T-cell (primary cell): ENCODE measurements around the gene S100A2. TPM values are rescaled to one million over a fixed set of nuclear protein-coding genes. Genes with fewer than 3 reads are reported as not detected.
A peak's percentile ranks its signal among the peaks of the same experiment; 100 is the strongest.
"Not testable (repeated sequence)": the region's sequence is repeated elsewhere in the genome, so short reads cannot be mapped to it uniquely, and the experiment has no call there.

Experiments
- ATAC-seq, 4 experiments: fragments of 200-7000 bp in 3 of 4; fragments of 150-1000 bp in 1 of 4; cut with Tn5 transposase; replicated peaks in 1 of 4; 1 replicate in 3 of 4; 2 replicates in 1 of 4; pipeline ENCODE4 v1.10.0; 2021; ENCODE audit warnings: moderate library complexity in 3 of 4, mild to moderate bottlenecking in 2 of 4, moderate number of reproducible peaks in 1 of 4
- CTCF ChIA-PET, 2 donors: fragments of 300-600 bp; sonication (Branson Sonifier 250); formaldehyde crosslinking; loops; one replicate each; lab custom pipeline; 2022; ENCODE audit warnings: antibody characterized with exemption in 2 of 2; lab: Charles Lee
- POLR2A ChIA-PET, 2 donors: fragments of 300-600 bp; sonication (Branson Sonifier 250); formaldehyde crosslinking; loops; one replicate each; lab custom pipeline; 2022; ENCODE audit warnings: antibody characterized with exemption in 2 of 2; lab: Charles Lee
- DNase-seq, 35 experiments: peaks; one replicate each; pipeline versions ENCODE4 v3.0.0 to v3.0.0-alpha.2; 2013 to 2023
- H3K27ac ChIP-seq: one replicate; pipeline ENCODE4 v1.5.1; 2013; ENCODE audit warnings: low read length
- H3K27me3 ChIP-seq, 2 experiments: replicated peaks in 1 of 2; 1 replicate in 1 of 2; 2 replicates in 1 of 2; pipeline versions ENCODE4 v1.6.1 to v1.7.0; 2013; ENCODE audit warnings: low read length in 1 of 2, mixed read lengths in 1 of 2; ENCODE audit not compliant: control insufficient read depth in 2 of 2, insufficient read depth in 2 of 2; ENCODE audit errors: extremely low read depth in 1 of 2
- H3K36me3 ChIP-seq, 2 donors: 1 replicate in 1 of 2; 2 replicates in 1 of 2; pipeline versions ENCODE4 v1.6.1 to v1.7.0; 2013; ENCODE audit warnings: low read length in 1 of 2; ENCODE audit not compliant: control insufficient read depth in 2 of 2, insufficient read depth in 1 of 2; ENCODE audit errors: extremely low read depth in 1 of 2
- H3K4me1 ChIP-seq, 2 experiments: 1 replicate in 1 of 2; 2 replicates in 1 of 2; pipeline versions ENCODE4 v1.6.1 to v1.7.0; 2013; ENCODE audit warnings: low read length in 2 of 2, mixed read lengths in 1 of 2; ENCODE audit not compliant: insufficient read depth in 2 of 2, control insufficient read depth in 1 of 2; ENCODE audit errors: extremely low read depth in 1 of 2
- H3K4me3 ChIP-seq, 2 donors: 1 replicate in 1 of 2; 2 replicates in 1 of 2; pipeline versions ENCODE4 v1.5.1 to v1.7.0; 2013; ENCODE audit warnings: mild to moderate bottlenecking in 2 of 2, low read length in 1 of 2, moderate library complexity in 1 of 2; ENCODE audit not compliant: control insufficient read depth in 1 of 2; ENCODE audit errors: extremely low read depth in 1 of 2
- H3K9me3 ChIP-seq: 2 replicates; pipeline ENCODE4 v1.7.0; 2013
- H3K27ac Mint-ChIP-seq, 2 donors: one replicate each; pipeline ENCODE4 v1.8.0; 2020 to 2021; ENCODE audit warnings: mild to moderate bottlenecking in 2 of 2, mixed read lengths in 2 of 2
- H3K27me3 Mint-ChIP-seq, 2 donors: one replicate each; pipeline ENCODE4 v1.8.0; 2021 to 2022; ENCODE audit warnings: mixed read lengths in 2 of 2
- H3K36me3 Mint-ChIP-seq: one replicate; pipeline ENCODE4 v1.8.0; 2021; ENCODE audit warnings: mixed read lengths
- H3K4me1 Mint-ChIP-seq, 3 donors: one replicate each; pipeline ENCODE4 v1.8.0; 2020 to 2022; ENCODE audit warnings: mixed read lengths in 3 of 3, mild to moderate bottlenecking in 1 of 3
- H3K4me3 Mint-ChIP-seq, 3 donors: one replicate each; pipeline ENCODE4 v1.8.0; 2020 to 2022; ENCODE audit warnings: mild to moderate bottlenecking in 3 of 3, mixed read lengths in 3 of 3, moderate library complexity in 3 of 3
- H3K9me3 Mint-ChIP-seq, 3 donors: one replicate each; pipeline ENCODE4 v1.8.0; 2020 to 2022; ENCODE audit warnings: mixed read lengths in 3 of 3
- WGBS: methylation state at CpG from one replicate; pipeline ENCODE4 v1.1.5; 2013; ENCODE audit warnings: missing lambda C conversion rate; ENCODE audit not compliant: insufficient coverage; 5-methylcytosine and 5-hydroxymethylcytosine counted together
- total RNA-seq, 35 experiments: library from RNA in 6 of 35; stranded (reverse) in 6 of 35; fragments of 120-200 nt in 1 of 35; gene quantifications; one replicate each; pipeline versions ENCODE4 v1.2.1 to v1.2.4 and lab custom pipeline; 2013 to 2026

Gene S100A2
- total RNA-seq, 5 donors from 2014 or later (not counting 1 experiment from before 2014, with no cell fraction given), result 0.66 TPM; not detected in 4

DNA sequence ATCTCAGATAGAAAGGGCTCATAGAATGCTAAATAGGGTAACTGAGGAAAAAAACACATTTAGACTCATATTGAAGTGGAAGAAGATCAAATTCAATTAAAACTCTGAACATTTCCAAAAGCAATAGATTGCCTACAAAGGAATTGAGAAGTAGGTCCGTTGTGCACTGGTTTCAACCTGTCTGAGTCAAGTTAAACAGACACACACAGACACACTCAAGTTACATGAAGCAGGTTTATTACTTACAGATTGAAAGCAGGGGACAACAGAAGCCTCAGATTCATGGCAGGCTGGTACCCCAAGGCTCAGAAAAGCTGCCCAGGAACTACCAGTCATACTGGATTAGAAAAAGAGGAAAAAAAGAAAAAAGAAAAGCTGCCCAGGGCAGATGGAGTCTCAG is 20.7 kb upstream of the S100A2 start:
- H3K36me3 ChIP-seq, result no peaks in the 10 kb centered on the region
- ChIA-PET CTCF (interaction anchor here in 1 of 2 donors (0.9 kb wide), 1 partner anchor 14 kb away, joined by 4 read pairs; no protein-coding TSS in a partner anchor), POLR2A (no interaction called here)
- peaks cover 0 to 11% of the 10 kb centered on the region in 2 experiments for H3K27me3 ChIP-seq
- Mint-ChIP-seq H3K27ac (peak overlapping the region in 1 of 2 donors; percentile 16), H3K4me3 (no peak overlapping the region), H3K27me3 (peaks cover 4 to 11% of the 10 kb centered on the region in 2 donors), H3K9me3 (no peaks in the 10 kb centered on the region), H3K36me3 (no peaks in the 10 kb centered on the region), H3K4me1 (no peaks in the 10 kb centered on the region)
- no peak for ATAC-seq
- no peak overlapping the region for H3K4me3 ChIP-seq
- no peaks in the 10 kb centered on the region for H3K9me3 ChIP-seq
- WGBS, result 80% methylated on average over 1 of the region's 1 CpG
- H3K4me1 ChIP-seq, result no peaks in the 10 kb centered on the region
- no peak for DNase-seq
- no peak overlapping the region for H3K27ac ChIP-seq

DNA sequence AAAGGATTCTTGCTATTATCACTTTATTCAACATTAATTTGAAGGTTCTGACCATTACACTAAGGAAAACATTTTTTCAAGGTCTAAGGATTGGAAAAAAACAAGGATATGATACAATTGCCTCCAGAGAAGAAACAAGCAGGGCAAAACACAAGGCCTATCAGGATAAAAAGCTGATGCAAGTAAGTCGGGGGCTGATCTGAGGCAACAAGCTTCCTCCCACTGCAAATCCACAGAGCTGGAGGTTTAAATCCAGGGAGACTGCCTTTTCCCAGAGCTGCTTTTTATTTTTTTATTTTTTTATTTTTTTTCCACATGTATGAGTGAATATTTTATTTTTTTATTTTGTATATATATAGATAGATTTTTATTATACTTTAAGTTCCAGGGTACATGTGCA is 19.4 kb upstream of the S100A2 start:
- no peaks in the 10 kb centered on the region for H3K4me1 Mint-ChIP-seq
- 71% methylated on average over 1 of the region's 1 CpG for WGBS
- H3K36me3 ChIP-seq, result no peaks in the 10 kb centered on the region
- ATAC-seq, result no peak
- no peak overlapping the region for H3K4me3 ChIP-seq
- H3K36me3 Mint-ChIP-seq, result no peaks in the 10 kb centered on the region
- H3K9me3 ChIP-seq, result no peaks in the 10 kb centered on the region
- no peak for DNase-seq
- no peaks in the 10 kb centered on the region for H3K4me1 ChIP-seq
- H3K4me3 Mint-ChIP-seq, result no peak overlapping the region
- peaks cover 0 to 17% of the 10 kb centered on the region in 2 experiments for H3K27me3 ChIP-seq
- H3K27me3 Mint-ChIP-seq, result peaks cover 4 to 11% of the 10 kb centered on the region in 2 donors
- no peak overlapping the region for H3K27ac ChIP-seq
- no peaks in the 10 kb centered on the region for H3K9me3 Mint-ChIP-seq
- ChIA-PET POLR2A (no interaction called here), CTCF (no interaction called here)
- no peak overlapping the region for H3K27ac Mint-ChIP-seq

DNA sequence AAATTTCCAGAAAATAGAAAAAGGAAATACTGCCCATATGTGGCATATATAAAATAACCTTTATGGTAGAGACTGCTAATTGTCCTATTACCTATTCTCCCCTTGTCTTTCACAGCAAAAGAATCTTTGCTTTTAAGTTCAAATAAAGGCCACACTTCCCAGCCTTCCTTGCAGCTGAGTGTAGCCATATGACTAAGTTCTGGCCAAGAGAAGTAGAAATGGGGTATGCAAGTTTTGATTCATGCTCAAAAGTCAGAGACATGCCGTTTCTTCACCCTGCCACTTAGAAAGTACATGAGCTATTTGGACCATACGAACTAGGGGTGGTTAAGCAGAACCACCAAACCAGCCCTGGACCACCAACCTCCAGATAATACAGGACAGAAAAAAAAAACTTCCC is 18.3 kb upstream of the S100A2 start:
- no peaks in the 10 kb centered on the region for H3K9me3 Mint-ChIP-seq

DNA sequence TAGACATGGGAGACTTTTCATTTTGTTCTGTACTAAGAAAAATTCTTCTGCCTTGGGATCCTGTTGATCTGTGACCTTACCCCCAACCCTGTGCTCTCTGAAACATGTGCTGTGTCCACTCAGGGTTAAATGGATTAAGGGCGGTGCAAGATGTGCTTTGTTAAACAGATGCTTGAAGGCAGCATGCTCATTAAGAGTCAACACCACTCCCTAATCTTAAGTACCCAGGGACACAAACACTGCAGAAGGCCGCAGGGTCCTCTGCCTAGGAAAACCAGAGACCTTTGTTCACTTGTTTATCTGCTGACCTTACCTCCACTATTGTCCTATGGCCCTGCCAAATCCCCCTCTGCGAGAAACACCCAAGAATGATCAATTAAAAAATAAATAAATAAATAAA is 17.9 kb upstream of the S100A2 start:
- DNase-seq, H3K36me3 ChIP-seq, H3K4me1 Mint-ChIP-seq, H3K4me1 ChIP-seq, H3K9me3 Mint-ChIP-seq, H3K27ac ChIP-seq, H3K4me3 Mint-ChIP-seq, ATAC-seq, H3K27ac Mint-ChIP-seq, H3K9me3 ChIP-seq, H3K4me3 ChIP-seq, CTCF ChIA-PET, H3K36me3 Mint-ChIP-seq: not testable (repeated sequence)
- peaks cover 13 to 21% of the 10 kb centered on the region in 2 donors for H3K27me3 Mint-ChIP-seq
- H3K27me3 ChIP-seq, result peaks cover 0 to 17% of the 10 kb centered on the region in 2 experiments
- POLR2A ChIA-PET, result interaction anchor here in 1 of 2 donors (0.7 kb wide), 1 partner anchor 10 kb away, joined by 3 read pairs; no protein-coding TSS in a partner anchor
- WGBS, result no CpG with 5 or more reads among the region's 3 CpGs

More for the DNA sequence above, 18.3 kb upstream of the S100A2 start:
- Histone ChIP-seq H3K36me3 (no peaks in the 10 kb centered on the region), H3K27me3 (peaks cover 0 to 17% of the 10 kb centered on the region in 2 experiments), H3K27ac (no peak overlapping the region), H3K4me3 (no peak overlapping the region), H3K9me3 (no peaks in the 10 kb centered on the region), H3K4me1 (no peaks in the 10 kb centered on the region)
- DNase-seq (no peak), ATAC-seq (no peak)
- ChIA-PET CTCF (no interaction called here), POLR2A (interaction anchor here in 1 of 2 donors (0.7 kb wide), 1 partner anchor 10 kb away, joined by 3 read pairs; no protein-coding TSS in a partner anchor)
- Mint-ChIP-seq H3K4me1 (no peaks in the 10 kb centered on the region), H3K27ac (no peak overlapping the region), H3K36me3 (no peaks in the 10 kb centered on the region), H3K4me3 (no peak overlapping the region), H3K27me3 (peaks cover 9 to 16% of the 10 kb centered on the region in 2 donors)
- 83% methylated on average over 1 of the region's 2 CpGs for WGBS

DNA sequence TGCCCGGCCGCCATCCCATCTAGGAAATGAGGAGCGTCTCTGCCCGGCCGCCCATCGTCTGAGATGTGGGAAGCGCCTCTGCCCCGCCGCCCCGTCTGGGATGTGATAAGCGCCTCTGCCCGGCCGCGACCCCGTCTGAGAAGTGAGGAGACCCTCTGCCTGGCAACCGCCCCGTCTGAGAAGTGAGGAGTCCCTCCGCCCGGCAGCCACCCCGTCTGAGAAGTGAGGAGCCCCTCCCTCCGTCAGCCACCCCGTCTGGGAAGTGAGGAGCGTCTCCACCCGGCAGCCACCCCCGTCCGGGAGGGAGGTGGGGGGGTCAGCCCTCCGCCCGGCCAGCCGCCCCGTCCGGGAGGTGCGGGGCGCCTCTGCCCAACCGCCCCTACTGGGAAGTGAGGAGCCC is 17.2 kb upstream of the S100A2 start:
- WGBS, result 92% methylated on average over 12 of the region's 34 CpGs

DNA sequence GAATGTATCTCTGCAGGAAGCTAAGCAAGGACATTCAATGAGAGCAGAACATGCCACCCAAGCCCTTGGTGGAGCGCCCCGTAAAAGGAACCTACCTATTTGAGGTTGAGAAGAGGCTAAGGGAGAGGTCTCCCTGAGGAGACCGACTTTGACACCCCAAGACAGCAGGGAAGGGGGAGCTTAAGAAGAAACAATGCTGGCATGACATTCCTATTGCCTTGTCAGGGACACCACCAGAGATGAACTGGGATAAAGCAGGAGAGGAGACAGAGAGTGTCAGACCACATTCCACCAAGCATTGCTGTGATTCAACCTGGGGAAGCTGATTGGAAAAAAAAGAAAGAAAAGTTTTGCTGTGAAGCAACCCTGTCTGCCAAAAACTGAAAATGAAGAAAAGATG is 13.3 kb upstream of the S100A2 start:
- CTCF ChIA-PET, result no interaction called here

More for the DNA sequence above, 17.2 kb upstream of the S100A2 start:
- H3K4me1 Mint-ChIP-seq, DNase-seq, H3K36me3 Mint-ChIP-seq, H3K36me3 ChIP-seq, CTCF ChIA-PET, H3K4me3 Mint-ChIP-seq, H3K9me3 ChIP-seq, ATAC-seq, POLR2A ChIA-PET, H3K4me1 ChIP-seq, H3K27ac ChIP-seq, H3K9me3 Mint-ChIP-seq, H3K27ac Mint-ChIP-seq, H3K4me3 ChIP-seq: not testable (repeated sequence)
- H3K27me3 Mint-ChIP-seq, result peaks cover 20 to 28% of the 10 kb centered on the region in 2 donors
- H3K27me3 ChIP-seq, result peaks cover 0 to 21% of the 10 kb centered on the region in 2 experiments

More for the DNA sequence above, 13.3 kb upstream of the S100A2 start:
- Histone ChIP-seq H3K27ac (no peak overlapping the region), H3K36me3 (no peaks in the 10 kb centered on the region), H3K27me3 (peaks cover 0 to 28% of the 10 kb centered on the region in 2 experiments), H3K9me3 (no peaks in the 10 kb centered on the region), H3K4me1 (no peaks in the 10 kb centered on the region), H3K4me3 (no peak overlapping the region)
- 57% methylated on average over 3 of the region's 3 CpGs for WGBS
- Mint-ChIP-seq H3K4me1 (no peaks in the 10 kb centered on the region), H3K27ac (no peak overlapping the region), H3K27me3 (peaks cover 21 to 30% of the 10 kb centered on the region in 2 donors), H3K4me3 (no peak overlapping the region), H3K9me3 (no peaks in the 10 kb centered on the region), H3K36me3 (no peaks in the 10 kb centered on the region)
- DNase-seq, result no peak
- POLR2A ChIA-PET, result interaction anchor here in 1 of 2 donors (0.6 kb wide), 1 partner anchor 265 kb away, joined by 13 read pairs; no protein-coding TSS in a partner anchor
- no peak for ATAC-seq
